Body of pancreas (tissue), 4 donors: ENCODE measurements around the gene CDHR3.

ENCODE experiments used
- POLR2A ChIP-seq, 3 donors: fragments of 450-650 bp; IDR thresholded peaks; one replicate each; pipeline ENCODE4 v1.6.1; 2016; ENCODE audit warnings: antibody characterized with exemption in 3 of 3, mild to moderate bottlenecking in 2 of 3
- TF ChIP-seq, protein P1 (sequence below), 7 experiments: fragments of 450-650 bp in 4 of 7; fragments of 200-600 bp in 3 of 7; sonication (generic) in 3 of 7; IDR thresholded peaks; one replicate each; pipeline ENCODE4 v1.5.1; 2016 to 2019; ENCODE audit warnings: antibody characterized with exemption in 7 of 7

- TF ChIP-seq, protein P1, sequence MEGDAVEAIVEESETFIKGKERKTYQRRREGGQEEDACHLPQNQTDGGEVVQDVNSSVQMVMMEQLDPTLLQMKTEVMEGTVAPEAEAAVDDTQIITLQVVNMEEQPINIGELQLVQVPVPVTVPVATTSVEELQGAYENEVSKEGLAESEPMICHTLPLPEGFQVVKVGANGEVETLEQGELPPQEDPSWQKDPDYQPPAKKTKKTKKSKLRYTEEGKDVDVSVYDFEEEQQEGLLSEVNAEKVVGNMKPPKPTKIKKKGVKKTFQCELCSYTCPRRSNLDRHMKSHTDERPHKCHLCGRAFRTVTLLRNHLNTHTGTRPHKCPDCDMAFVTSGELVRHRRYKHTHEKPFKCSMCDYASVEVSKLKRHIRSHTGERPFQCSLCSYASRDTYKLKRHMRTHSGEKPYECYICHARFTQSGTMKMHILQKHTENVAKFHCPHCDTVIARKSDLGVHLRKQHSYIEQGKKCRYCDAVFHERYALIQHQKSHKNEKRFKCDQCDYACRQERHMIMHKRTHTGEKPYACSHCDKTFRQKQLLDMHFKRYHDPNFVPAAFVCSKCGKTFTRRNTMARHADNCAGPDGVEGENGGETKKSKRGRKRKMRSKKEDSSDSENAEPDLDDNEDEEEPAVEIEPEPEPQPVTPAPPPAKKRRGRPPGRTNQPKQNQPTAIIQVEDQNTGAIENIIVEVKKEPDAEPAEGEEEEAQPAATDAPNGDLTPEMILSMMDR (IDR thresholded peaks at IDR 0.05), result no peak
- TF ChIP-seq POLR2A (IDR thresholded peaks at IDR 0.05), result no peak
Observed at GRCh38 chr7:106057204-106057961, 94.3 kb downstream of the CDHR3 start.
